Neutrophil (primary cell): ENCODE data around the gene ZNF415.

Experiments used
- H3K27ac ChIP-seq: fragments of 200-600 bp; sonication (generic); 2 replicates; pipeline ENCODE4 v1.5.1; 2016; ENCODE audit warnings: mild to moderate bottlenecking, moderate library complexity
- H3K27me3 ChIP-seq: fragments of 200-600 bp; sonication (generic); 2 replicates; pipeline ENCODE4 v1.6.0; 2016; ENCODE audit warnings: mild to moderate bottlenecking
- H3K36me3 ChIP-seq: fragments of 200-600 bp; sonication (generic); 2 replicates; pipeline ENCODE4 v1.5.1; 2017
- H3K4me1 ChIP-seq, 2 experiments: fragments of 200-600 bp in 1 of 2; sonication (generic) in 1 of 2; 1 replicate in 1 of 2; 2 replicates in 1 of 2; pipeline versions ENCODE4 v1.5.1 to v1.6.1; 2013 to 2016; ENCODE audit warnings: low read depth in 1 of 2, low read length in 1 of 2, mild to moderate bottlenecking in 1 of 2, moderate library complexity in 1 of 2; ENCODE audit not compliant: control insufficient read depth in 1 of 2, insufficient read depth in 1 of 2
- H3K4me3 ChIP-seq, 2 experiments: fragments of 200-600 bp in 1 of 2; sonication (generic) in 1 of 2; 1 replicate in 1 of 2; 2 replicates in 1 of 2; pipeline ENCODE4 v1.5.1; 2013 to 2016; ENCODE audit warnings: low read depth in 1 of 2, low read length in 1 of 2, mild to moderate bottlenecking in 1 of 2, moderate library complexity in 1 of 2
- H3K9me3 ChIP-seq: fragments of 200-600 bp; sonication (generic); 2 replicates; pipeline ENCODE4 v1.5.1; 2016
- CTCF ChIP-seq: fragments of 200-600 bp; sonication (generic); IDR thresholded peaks from 2 replicates; pipeline ENCODE4 v1.5.1; 2016; ENCODE audit warnings: antibody characterized with exemption

The ZNF415 gene

GRCh38 chr19:53057904-53058580, 74.7 kb downstream of the ZNF415 start:
- peaks cover 22% of the 10 kb centered on the region for H3K9me3 ChIP-seq
- no peaks in the 10 kb centered on the region for H3K4me1 ChIP-seq
- H3K27ac ChIP-seq, result no peak overlapping the region
- no peak for TF ChIP-seq CTCF
- no peak overlapping the region for H3K4me3 ChIP-seq
- peaks cover 25% of the 10 kb centered on the region for H3K27me3 ChIP-seq
- no peaks in the 10 kb centered on the region for H3K36me3 ChIP-seq
